ENCODE results near the gene SNX9. TPM values are rescaled to one million over a fixed set of nuclear protein-coding genes. Genes with fewer than 3 reads are reported as not detected.

SNX9 gene
- total and polyA plus RNA-seq, 12 donors = 18.8 to 39.7 (median 31.2) TPM

GRCh38 chr6:157952861-157953351, 129.9 kb downstream of the SNX9 start:
- no peak overlapping the region for H3K27ac ChIP-seq
- no peaks in the 10 kb centered on the region for H3K27me3 ChIP-seq
- no peak for DNase-seq
- WGBS, 2 donors = 53 to 70% methylated on average over 7 of the region's 7 CpGs
- H3K36me3 ChIP-seq = no peaks in the 10 kb centered on the region
- intact Hi-C loops (cut with DNase I) = no loop called here
- no peak overlapping the region for H3K4me3 ChIP-seq
- peak in 3 of 8 donors; percentile 21 to 53 (median 43) for ATAC-seq
- H3K9me3 ChIP-seq = peaks cover 0 to 22% (median 4%) of the 10 kb centered on the region in 11 donors
- no peak for TF ChIP-seq CTCF (IDR thresholded peaks at IDR 0.05)
- peaks cover 3 to 20% (median 9%) of the 10 kb centered on the region in 9 donors for H3K4me1 ChIP-seq

- peak overlapping the region in 8 of 10 donors; percentile 21 to 44 (median 38) for H3K4me3 ChIP-seq
- ATAC-seq (peak in 4 of 8 donors; percentile 11 to 54 (median 40)), DNase-seq (no peak)
- peak overlapping the region in 2 of 10 donors; percentile 39 to 61 for H3K27ac ChIP-seq
- TF ChIP-seq CTCF (IDR thresholded peaks at IDR 0.05) = no peak
- 70 to 78% methylated on average over 7 of the region's 7 CpGs for WGBS, 2 donors
- H3K4me1 ChIP-seq = peaks cover 3 to 20% (median 9%) of the 10 kb centered on the region in 9 donors
- intact Hi-C loops (cut with DNase I) = no loop called here
- peaks cover 0 to 30% (median 12%) of the 10 kb centered on the region in 11 donors for H3K9me3 ChIP-seq
- H3K27me3 ChIP-seq = no peaks in the 10 kb centered on the region
- no peaks in the 10 kb centered on the region for H3K36me3 ChIP-seq
Measured at GRCh38 chr6:157953580-157954091, 130.6 kb downstream of the SNX9 start.

GRCh38 chr6:157954150-157955117, 131.4 kb downstream of the SNX9 start:
- TF ChIP-seq CTCF (IDR thresholded peaks at IDR 0.05) = no peak
- Histone ChIP-seq H3K4me1 (peaks cover 3 to 20% (median 9%) of the 10 kb centered on the region in 9 donors), H3K4me3 (peak overlapping the region in 9 of 10 donors; percentile 14 to 44 (median 37)), H3K27me3 (no peaks in the 10 kb centered on the region), H3K36me3 (no peaks in the 10 kb centered on the region), H3K9me3 (peaks cover 0 to 35% (median 19%) of the 10 kb centered on the region in 11 donors), H3K27ac (peak overlapping the region in 2 of 10 donors; percentile 39 to 61)
- 45 to 48% methylated on average over 34 of the region's 34 CpGs for WGBS, 2 donors
- DNase-seq = no peak
- intact Hi-C loops (cut with DNase I) = no loop called here
- ATAC-seq = peak in 7 of 8 donors; percentile 23 to 70 (median 44)

- Histone ChIP-seq H3K9me3 (peaks cover 0 to 32% (median 24%) of the 10 kb centered on the region in 11 donors), H3K4me1 (peaks cover 3 to 20% (median 9%) of the 10 kb centered on the region in 9 donors), H3K4me3 (no peak overlapping the region), H3K27ac (no peak overlapping the region), H3K36me3 (no peaks in the 10 kb centered on the region), H3K27me3 (no peaks in the 10 kb centered on the region)
- WGBS, 2 donors = 94 to 97% methylated on average over 6 of the region's 6 CpGs
- DNase-seq = no peak
- intact Hi-C loops (cut with DNase I) = no loop called here
- no peak for ATAC-seq
- no peak for TF ChIP-seq CTCF (IDR thresholded peaks at IDR 0.05)
Measured at GRCh38 chr6:157955675-157956074, 132.6 kb downstream of the SNX9 start.

All from heart right ventricle (tissue), 16 donors.